ENCODE results near the gene TICAM1. TPM values are rescaled to one million over a fixed set of nuclear protein-coding genes. Genes with fewer than 3 reads are reported as not detected.

The TICAM1 gene
- total and polyA plus RNA-seq, 10 donors, result 4.4 to 21.0 (median 12.1) TPM

DNA sequence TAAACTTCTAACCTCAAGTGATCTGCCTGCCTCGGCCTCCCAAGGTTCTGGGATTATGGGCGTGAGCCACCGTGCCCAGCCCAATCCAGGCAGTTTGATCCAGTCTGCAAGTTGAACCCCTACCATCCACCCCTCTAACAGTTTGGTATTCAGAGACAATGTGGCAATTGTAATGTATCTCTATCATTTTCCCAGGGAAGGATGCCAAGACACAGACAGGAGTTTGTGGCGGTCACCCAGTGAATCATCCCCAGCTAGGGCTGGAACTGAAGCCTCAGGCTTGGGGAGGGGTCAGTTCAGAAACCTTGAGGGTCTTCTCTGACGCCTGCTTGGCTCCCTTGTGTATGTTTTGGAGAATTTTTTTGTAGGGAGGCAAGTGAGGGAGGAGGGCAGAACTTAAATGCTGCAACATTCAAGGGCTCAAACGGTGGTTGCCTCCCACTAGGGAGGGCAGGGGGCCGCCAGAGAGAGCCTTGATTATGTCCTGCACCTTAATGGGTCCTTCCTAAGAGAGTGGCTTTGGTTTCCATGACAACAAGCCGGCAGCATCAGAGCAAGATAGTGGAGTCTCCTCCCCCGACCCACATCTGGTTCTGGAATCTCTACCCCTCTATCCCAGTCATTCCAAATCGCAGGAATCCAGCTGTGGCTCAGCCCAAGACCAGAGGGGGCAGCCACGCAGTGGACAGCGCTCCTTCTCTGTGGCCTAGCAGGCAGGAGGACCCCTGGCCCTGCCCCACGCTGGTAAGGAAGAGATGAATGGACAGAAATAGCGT, 54.9 kb downstream of the TICAM1 start:
- no peak overlapping the region for H3K4me3 ChIP-seq
- H3K27me3 ChIP-seq (replicated peaks in 1 of 7), result peaks cover 0 to 36% (median 0%) of the 10 kb centered on the region in 7 donors
- TF ChIP-seq POLR2A (IDR thresholded peaks at IDR 0.05) (no peak), POLR2AphosphoS5 (IDR thresholded peaks at IDR 0.05) (no peak)
- TF ChIP-seq, protein P1, sequence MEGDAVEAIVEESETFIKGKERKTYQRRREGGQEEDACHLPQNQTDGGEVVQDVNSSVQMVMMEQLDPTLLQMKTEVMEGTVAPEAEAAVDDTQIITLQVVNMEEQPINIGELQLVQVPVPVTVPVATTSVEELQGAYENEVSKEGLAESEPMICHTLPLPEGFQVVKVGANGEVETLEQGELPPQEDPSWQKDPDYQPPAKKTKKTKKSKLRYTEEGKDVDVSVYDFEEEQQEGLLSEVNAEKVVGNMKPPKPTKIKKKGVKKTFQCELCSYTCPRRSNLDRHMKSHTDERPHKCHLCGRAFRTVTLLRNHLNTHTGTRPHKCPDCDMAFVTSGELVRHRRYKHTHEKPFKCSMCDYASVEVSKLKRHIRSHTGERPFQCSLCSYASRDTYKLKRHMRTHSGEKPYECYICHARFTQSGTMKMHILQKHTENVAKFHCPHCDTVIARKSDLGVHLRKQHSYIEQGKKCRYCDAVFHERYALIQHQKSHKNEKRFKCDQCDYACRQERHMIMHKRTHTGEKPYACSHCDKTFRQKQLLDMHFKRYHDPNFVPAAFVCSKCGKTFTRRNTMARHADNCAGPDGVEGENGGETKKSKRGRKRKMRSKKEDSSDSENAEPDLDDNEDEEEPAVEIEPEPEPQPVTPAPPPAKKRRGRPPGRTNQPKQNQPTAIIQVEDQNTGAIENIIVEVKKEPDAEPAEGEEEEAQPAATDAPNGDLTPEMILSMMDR (IDR thresholded peaks at IDR 0.05 in 8 of 11, conservative IDR thresholded peaks at IDR 0.05 in 3 of 11), result no peak
- 45 to 57% (median 50%) methylated on average over 14 of the region's 14 CpGs for WGBS, 5 donors
- no peaks in the 10 kb centered on the region for H3K36me3 ChIP-seq
- H3K4me1 ChIP-seq, result no peaks in the 10 kb centered on the region
- DNase-seq, result no peak
- H3K27ac ChIP-seq, result no peak overlapping the region
- H3K9me3 ChIP-seq, result peaks cover 0 to 7% (median 2%) of the 10 kb centered on the region in 8 donors
- intact Hi-C loops (cut with DNase I; ENCODE audit: low total_unique reads), result no loop called here

DNA sequence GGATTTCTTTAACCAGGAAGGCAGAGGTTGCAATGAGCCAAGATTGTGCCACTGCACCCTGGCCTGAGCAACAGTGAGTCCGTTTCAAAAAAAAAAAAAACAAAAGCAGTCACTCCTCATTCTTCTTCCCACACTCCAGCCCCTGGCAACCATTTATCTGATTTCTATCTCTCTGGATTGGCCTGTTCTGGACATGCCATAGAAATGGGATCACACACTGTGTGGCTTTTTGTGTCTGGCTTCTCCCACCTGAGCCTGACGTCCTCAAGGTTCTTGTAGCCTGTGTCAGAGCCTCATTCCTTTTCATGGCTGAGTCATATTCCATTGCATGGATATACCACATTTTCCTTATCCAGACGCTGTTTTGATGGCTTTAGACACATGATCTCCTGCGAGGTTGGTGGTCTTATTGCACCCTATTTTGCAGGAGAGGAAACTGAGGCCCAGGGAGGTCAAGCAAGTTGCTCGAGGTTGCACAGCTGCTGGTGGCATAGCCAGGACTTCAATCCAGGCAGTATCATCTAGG, 55.8 kb downstream of the TICAM1 start:
- TF ChIP-seq POLR2AphosphoS5 (IDR thresholded peaks at IDR 0.05) (no peak), POLR2A (IDR thresholded peaks at IDR 0.05) (no peak)
- TF ChIP-seq, protein P1 (IDR thresholded peaks at IDR 0.05 in 8 of 11, conservative IDR thresholded peaks at IDR 0.05 in 3 of 11), result no peak
- intact Hi-C loops (cut with DNase I; ENCODE audit: low total_unique reads), result no loop called here
- DNase-seq, result no peak
- Histone ChIP-seq H3K4me3 (no peak overlapping the region), H3K4me1 (no peaks in the 10 kb centered on the region), H3K9me3 (peaks cover 0 to 2% (median 0%) of the 10 kb centered on the region in 8 donors), H3K36me3 (no peaks in the 10 kb centered on the region), H3K27ac (no peak overlapping the region), H3K27me3 (replicated peaks in 1 of 7) (peaks cover 0 to 36% (median 0%) of the 10 kb centered on the region in 7 donors)
- 59 to 74% (median 72%) methylated on average over 5 of the region's 5 CpGs for WGBS, 5 donors

- Histone ChIP-seq H3K4me1 (no peaks in the 10 kb centered on the region), H3K27me3 (replicated peaks in 1 of 7) (peaks cover 0 to 36% (median 0%) of the 10 kb centered on the region in 7 donors), H3K27ac (no peak overlapping the region), H3K4me3 (no peak overlapping the region), H3K9me3 (peaks cover 0 to 6% (median 0%) of the 10 kb centered on the region in 8 donors), H3K36me3 (no peaks in the 10 kb centered on the region)
- no peak for DNase-seq
- intact Hi-C loops (cut with DNase I; ENCODE audit: low total_unique reads), result no loop called here
- TF ChIP-seq, protein P1 (IDR thresholded peaks at IDR 0.05 in 8 of 11, conservative IDR thresholded peaks at IDR 0.05 in 3 of 11), result no peak
- TF ChIP-seq POLR2AphosphoS5 (IDR thresholded peaks at IDR 0.05) (no peak), POLR2A (IDR thresholded peaks at IDR 0.05) (no peak)
- WGBS, 5 donors, result 51 to 58% (median 53%) methylated on average over 3 of the region's 3 CpGs
These were observed 57.4 kb downstream of the TICAM1 start for GRCh38 chr19:4774136-4774535.

- no peak for DNase-seq
- H3K4me1 ChIP-seq, result no peaks in the 10 kb centered on the region
- intact Hi-C loops (cut with DNase I; ENCODE audit: low total_unique reads), result no loop called here
- no peaks in the 10 kb centered on the region for H3K36me3 ChIP-seq
- H3K4me3 ChIP-seq, result no peak overlapping the region
- TF ChIP-seq POLR2A (IDR thresholded peaks at IDR 0.05), result no peak
- no peak for TF ChIP-seq POLR2AphosphoS5 (IDR thresholded peaks at IDR 0.05)
- TF ChIP-seq, protein P1 (IDR thresholded peaks at IDR 0.05 in 8 of 11, conservative IDR thresholded peaks at IDR 0.05 in 3 of 11), result no peak
- no peak overlapping the region for H3K27ac ChIP-seq
- peaks cover 0 to 36% (median 0%) of the 10 kb centered on the region in 7 donors for H3K27me3 ChIP-seq (replicated peaks in 1 of 7)
- H3K9me3 ChIP-seq, result peaks cover 0 to 7% (median 0%) of the 10 kb centered on the region in 8 donors
- WGBS, 5 donors, result 61 to 70% (median 65%) methylated on average over 9 of the region's 9 CpGs
These were observed 58.4 kb downstream of the TICAM1 start for GRCh38 chr19:4773047-4773640.
